Activated CD4-positive, alpha-beta memory T cell treated with anti-CD3 and anti-CD28 coated beads for 36 hours (primary cell): ENCODE results near the gene ARHGEF4. TPM values are rescaled to one million over a fixed set of nuclear protein-coding genes. Genes with fewer than 3 reads are reported as not detected.

Experiments used
- CTCF ChIA-PET: fragments of 350-600 bp; sonication (Branson Sonifier 250); formaldehyde crosslinking; loops from one replicate; lab custom pipeline; 2021; ENCODE audit warnings: antibody characterized with exemption, inconsistent platforms; lab: Charles Lee
- POLR2A ChIA-PET: fragments of 350-600 bp; sonication (Branson Sonifier 250); formaldehyde crosslinking; loops from one replicate; lab custom pipeline; 2021; ENCODE audit warnings: antibody characterized with exemption; lab: Charles Lee
- DNase-seq: peaks from one replicate; pipeline ENCODE4 v3.0.0-alpha.2; 2020
- H3K27ac Mint-ChIP-seq: one replicate; pipeline ENCODE4 v1.8.0; 2021; ENCODE audit warnings: mixed read lengths
- H3K27me3 Mint-ChIP-seq: one replicate; pipeline ENCODE4 v1.8.0; 2021; ENCODE audit warnings: mixed read lengths
- H3K36me3 Mint-ChIP-seq: one replicate; pipeline ENCODE4 v1.8.0; 2021; ENCODE audit warnings: mixed read lengths
- H3K4me1 Mint-ChIP-seq: one replicate; pipeline ENCODE4 v1.8.0; 2021; ENCODE audit warnings: low read depth, mixed read lengths
- H3K4me3 Mint-ChIP-seq: one replicate; pipeline ENCODE4 v1.8.0; 2021; ENCODE audit warnings: mild to moderate bottlenecking, mixed read lengths
- H3K9me3 Mint-ChIP-seq: one replicate; pipeline ENCODE4 v1.8.0; 2021; ENCODE audit warnings: mixed read lengths
- intact Hi-C: fragments of 100-400 bp; cut with micrococcal nuclease; formaldehyde crosslinking; loops from one replicate; pipeline ENCODE4 v1.15.1; 2023
- total RNA-seq, 2 experiments: library from RNA; stranded (reverse); gene quantifications; one replicate each; pipeline ENCODE4 v1.2.3, GENCODE V29; 2021

ARHGEF4 gene
- total RNA-seq, 2 experiments from 2014 or later: 0.52 to 0.58 TPM

GRCh38 chr2:131037398-131038257, 200.9 kb downstream of the ARHGEF4 start:
- H3K36me3 Mint-ChIP-seq: no peaks in the 10 kb centered on the region
- no peak overlapping the region for H3K4me3 Mint-ChIP-seq
- ChIA-PET POLR2A (no interaction called here), CTCF (no interaction called here)
- DNase-seq: no peak
- H3K27me3 Mint-ChIP-seq: peaks cover 12% of the 10 kb centered on the region
- no peaks in the 10 kb centered on the region for H3K9me3 Mint-ChIP-seq
- intact Hi-C loops: no loop called here
- H3K4me1 Mint-ChIP-seq: peaks cover 28% of the 10 kb centered on the region
- H3K27ac Mint-ChIP-seq: no peak overlapping the region

DNA sequence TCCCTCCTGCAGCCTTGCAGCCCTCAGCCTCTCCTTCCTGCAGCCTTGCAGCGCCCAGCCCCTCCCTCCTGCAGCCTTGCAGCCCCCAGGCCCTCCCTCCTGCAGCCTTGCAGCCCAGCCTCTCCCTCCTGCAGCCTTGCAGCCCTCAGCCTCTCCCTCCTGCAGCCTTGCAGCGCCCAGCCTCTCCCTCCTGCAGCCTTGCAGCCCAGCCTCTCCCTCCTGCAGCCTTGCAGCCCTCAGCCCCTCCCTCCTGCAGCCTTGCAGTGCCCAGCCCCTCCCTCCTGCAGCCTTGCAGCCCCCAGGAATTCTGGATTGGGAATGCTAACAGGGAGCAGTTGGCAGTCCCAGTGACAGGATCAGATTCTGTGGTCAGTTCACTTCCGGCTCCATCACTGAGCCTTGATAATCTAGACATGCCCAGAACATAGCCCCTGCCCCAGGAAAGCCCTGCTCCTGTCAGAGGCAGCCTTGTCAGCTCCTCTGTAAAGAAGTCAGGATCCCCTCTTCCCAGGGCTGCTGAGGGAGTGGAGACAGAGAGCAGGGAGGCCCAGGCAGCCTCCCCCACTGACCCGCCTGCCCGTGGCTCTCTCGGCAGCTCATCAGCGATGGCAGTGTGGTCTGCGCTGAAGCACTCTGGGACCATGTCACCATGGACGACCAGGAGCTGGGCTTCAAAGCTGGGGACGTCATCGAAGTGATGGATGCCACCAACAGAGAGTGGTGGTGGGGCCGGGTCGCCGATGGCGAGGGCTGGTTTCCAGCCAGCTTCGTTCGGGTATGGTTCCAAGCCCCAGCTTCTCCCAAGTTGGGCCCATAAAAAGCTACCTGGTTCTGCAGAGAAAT, 201.8 kb downstream of the ARHGEF4 start:
- H3K27ac Mint-ChIP-seq: no peak overlapping the region
- no peaks in the 10 kb centered on the region for H3K9me3 Mint-ChIP-seq
- intact Hi-C loops: no loop called here
- peaks cover 28% of the 10 kb centered on the region for H3K4me1 Mint-ChIP-seq
- H3K4me3 Mint-ChIP-seq: no peak overlapping the region
- no peak for DNase-seq
- ChIA-PET CTCF (no interaction called here), POLR2A (no interaction called here)
- no peaks in the 10 kb centered on the region for H3K36me3 Mint-ChIP-seq
- peaks cover 10% of the 10 kb centered on the region for H3K27me3 Mint-ChIP-seq

- peaks cover 28% of the 10 kb centered on the region for H3K4me1 Mint-ChIP-seq
Observed at GRCh38 chr2:131039101-131039440, 202.4 kb downstream of the ARHGEF4 start.

GRCh38 chr2:131039535-131039907, 202.8 kb downstream of the ARHGEF4 start:
- Mint-ChIP-seq H3K9me3 (no peaks in the 10 kb centered on the region), H3K36me3 (no peaks in the 10 kb centered on the region), H3K4me1 (peaks cover 28% of the 10 kb centered on the region), H3K27ac (no peak overlapping the region), H3K4me3 (no peak overlapping the region), H3K27me3 (no peaks in the 10 kb centered on the region)
- intact Hi-C loops: no loop called here
- ChIA-PET POLR2A (interaction anchor here (0.5 kb wide), 1 partner anchor 1368 kb away, joined by 4 read pairs; no protein-coding TSS in a partner anchor), CTCF (no interaction called here)
- no peak for DNase-seq

More at GRCh38 chr2:131039101-131039440, 202.4 kb downstream of the ARHGEF4 start:
- intact Hi-C loops: no loop called here
- CTCF ChIA-PET: no interaction called here
- no peaks in the 10 kb centered on the region for H3K9me3 Mint-ChIP-seq
- H3K27me3 Mint-ChIP-seq: peaks cover 4% of the 10 kb centered on the region
- no peak overlapping the region for H3K27ac Mint-ChIP-seq
- DNase-seq: no peak
- POLR2A ChIA-PET: interaction anchor here (0.5 kb wide), 1 partner anchor 1367 kb away, joined by 4 read pairs; no protein-coding TSS in a partner anchor
- H3K36me3 Mint-ChIP-seq: no peaks in the 10 kb centered on the region
- H3K4me3 Mint-ChIP-seq: no peak overlapping the region

- no peaks in the 10 kb centered on the region for H3K27me3 Mint-ChIP-seq
- CTCF ChIA-PET: interaction anchor here (0.6 to 1.3 kb wide), 3 partner anchors 13 to 242 kb away, joined by 3 read pairs; no protein-coding TSS in a partner anchor
- peak overlapping the region; percentile 41 for H3K4me3 Mint-ChIP-seq
- POLR2A ChIA-PET: no interaction called here
- DNase-seq: peak; percentile 58
- H3K36me3 Mint-ChIP-seq: no peaks in the 10 kb centered on the region
- intact Hi-C loops: loop anchor here (5.0 kb wide), 1 partner anchor 42 kb away; no protein-coding TSS in a partner anchor
- no peaks in the 10 kb centered on the region for H3K9me3 Mint-ChIP-seq
- H3K27ac Mint-ChIP-seq: no peak overlapping the region
- peaks cover 28% of the 10 kb centered on the region for H3K4me1 Mint-ChIP-seq
Observed at GRCh38 chr2:131039908-131040660, 203.4 kb downstream of the ARHGEF4 start.

DNA sequence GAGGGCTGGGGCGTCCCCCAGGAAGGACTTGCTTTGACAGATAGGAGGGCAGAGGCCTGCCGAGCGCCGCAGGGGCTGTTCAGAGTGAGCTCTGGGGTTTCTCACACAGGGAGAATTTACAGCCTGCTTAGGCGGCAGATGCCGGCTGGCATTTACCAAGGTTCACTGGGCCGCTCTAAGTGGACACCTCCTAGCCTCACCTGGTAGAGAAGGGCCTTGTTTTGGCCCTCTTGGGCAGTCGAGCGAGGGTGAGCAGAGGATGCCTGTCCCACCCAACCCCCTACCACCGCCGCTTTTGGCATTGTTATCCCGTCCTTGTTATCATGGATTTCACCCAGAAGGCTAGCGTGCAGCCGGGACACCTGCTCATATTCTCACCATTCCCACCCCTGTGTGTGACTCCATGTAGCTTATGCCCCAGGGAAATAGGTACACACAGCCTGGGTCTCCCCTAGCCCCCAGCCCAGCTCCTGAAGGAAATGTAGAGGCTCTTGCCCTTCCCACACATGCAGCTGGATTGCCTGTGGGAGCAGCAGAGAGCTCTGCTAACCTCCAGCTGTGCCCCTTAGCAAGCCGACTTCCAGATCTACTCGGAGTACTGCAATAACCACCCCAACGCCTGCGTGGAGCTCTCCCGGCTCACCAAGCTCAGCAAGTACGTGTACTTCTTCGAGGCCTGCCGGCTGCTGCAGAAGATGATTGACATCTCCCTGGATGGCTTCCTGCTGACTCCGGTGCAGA, 204.1 kb downstream of the ARHGEF4 start:
- Mint-ChIP-seq H3K27ac (no peak overlapping the region), H3K36me3 (no peaks in the 10 kb centered on the region), H3K4me1 (peaks cover 28% of the 10 kb centered on the region), H3K27me3 (no peaks in the 10 kb centered on the region), H3K9me3 (no peaks in the 10 kb centered on the region), H3K4me3 (no peak overlapping the region)
- ChIA-PET CTCF (interaction anchor here (0.6 to 1.3 kb wide), 5 partner anchors 12 to 371 kb away, joined by 3 to 4 read pairs (median 3); no protein-coding TSS in a partner anchor), POLR2A (no interaction called here)
- no peak for DNase-seq
- intact Hi-C loops: loop anchor here (5.0 kb wide), 1 partner anchor 41 kb away; no protein-coding TSS in a partner anchor

DNA sequence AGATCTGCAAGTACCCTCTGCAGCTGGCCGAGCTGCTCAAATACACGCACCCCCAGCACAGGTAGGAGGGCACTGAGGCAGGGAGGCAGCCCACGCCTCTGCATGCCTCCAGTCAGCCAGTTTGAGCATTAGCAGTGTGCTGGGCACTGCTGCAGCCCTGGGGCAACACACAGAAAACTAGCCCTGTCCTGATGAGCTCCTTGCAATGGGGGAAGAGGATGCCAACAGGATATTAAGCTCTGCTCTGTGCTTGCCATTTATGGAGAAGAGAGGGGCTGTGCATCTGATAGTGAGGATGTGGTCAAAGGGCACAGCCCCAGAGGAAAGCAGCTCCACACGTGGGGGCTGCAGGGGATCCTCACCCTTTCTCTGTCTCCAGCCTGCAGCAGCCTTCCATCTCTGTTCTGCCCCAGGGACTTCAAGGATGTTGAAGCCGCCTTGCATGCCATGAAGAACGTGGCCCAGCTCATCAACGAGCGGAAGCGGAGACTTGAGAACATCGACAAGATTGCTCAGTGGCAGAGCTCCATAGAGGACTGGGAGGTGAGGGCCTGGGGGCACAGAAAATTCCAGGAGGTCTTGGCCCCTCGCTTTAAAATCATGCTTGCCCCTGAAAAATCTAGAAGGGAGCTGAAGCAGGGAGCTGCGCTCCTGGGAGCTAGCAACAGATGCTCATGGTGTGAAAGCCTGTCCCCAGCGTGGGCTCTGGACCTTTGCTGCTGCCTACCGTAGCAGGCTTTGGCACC, 204.9 kb downstream of the ARHGEF4 start:
- Mint-ChIP-seq H3K4me3 (no peak overlapping the region), H3K36me3 (no peaks in the 10 kb centered on the region), H3K27ac (no peak overlapping the region), H3K4me1 (peaks cover 28% of the 10 kb centered on the region), H3K9me3 (no peaks in the 10 kb centered on the region), H3K27me3 (no peaks in the 10 kb centered on the region)
- DNase-seq: no peak
- POLR2A ChIA-PET: no interaction called here
- intact Hi-C loops: loop anchor here (5.0 kb wide), 1 partner anchor 41 kb away; no protein-coding TSS in a partner anchor
- CTCF ChIA-PET: interaction anchor here (0.9 kb wide), 2 partner anchors 244 to 370 kb away, joined by 3 to 4 read pairs; no protein-coding TSS in a partner anchor

DNA sequence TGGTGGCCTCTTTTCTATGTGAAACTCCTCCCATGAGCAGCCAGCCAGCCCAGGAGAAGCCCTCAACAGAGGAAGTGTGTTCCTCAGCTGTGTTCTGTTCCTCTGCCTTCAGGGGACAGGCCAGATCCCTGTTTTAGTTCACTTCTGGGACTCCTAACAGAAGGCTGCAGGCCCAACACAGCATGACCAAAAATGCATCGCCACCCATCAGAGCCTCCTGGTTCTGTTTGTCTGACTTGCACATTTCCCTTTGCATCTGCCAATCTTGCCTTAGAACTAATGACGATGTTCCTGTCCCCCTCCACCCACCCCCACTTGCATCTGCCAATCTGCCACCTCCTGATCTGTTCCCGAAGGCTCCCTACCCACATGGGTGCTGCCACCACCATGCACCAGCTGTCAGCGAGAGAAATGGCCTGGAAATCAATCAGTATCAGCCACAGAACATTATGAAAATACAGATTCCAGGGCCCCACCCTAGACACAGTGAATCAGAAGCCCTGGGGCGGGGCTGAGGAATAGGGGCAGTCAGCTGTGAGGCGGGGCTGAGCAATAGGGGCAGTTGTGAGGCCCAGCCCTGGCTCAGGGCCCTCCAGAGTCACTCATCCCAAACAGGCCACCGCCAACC, 205.5 kb downstream of the ARHGEF4 start:
- Mint-ChIP-seq H3K4me1 (peaks cover 28% of the 10 kb centered on the region), H3K36me3 (no peaks in the 10 kb centered on the region), H3K9me3 (no peaks in the 10 kb centered on the region), H3K27ac (no peak overlapping the region), H3K4me3 (no peak overlapping the region), H3K27me3 (no peaks in the 10 kb centered on the region)
- ChIA-PET POLR2A (no interaction called here), CTCF (no interaction called here)
- DNase-seq: no peak
- intact Hi-C loops: loop anchor here (5.0 kb wide), 1 partner anchor 40 kb away; no protein-coding TSS in a partner anchor

GRCh38 chr2:131043199-131044074, 206.7 kb downstream of the ARHGEF4 start:
- H3K27ac Mint-ChIP-seq: no peak overlapping the region
- no peaks in the 10 kb centered on the region for H3K36me3 Mint-ChIP-seq
- POLR2A ChIA-PET: no interaction called here
- intact Hi-C loops: loop anchor here (5.0 kb wide), 1 partner anchor 39 kb away; no protein-coding TSS in a partner anchor
- CTCF ChIA-PET: no interaction called here
- H3K27me3 Mint-ChIP-seq: no peaks in the 10 kb centered on the region
- no peaks in the 10 kb centered on the region for H3K9me3 Mint-ChIP-seq
- no peak overlapping the region for H3K4me3 Mint-ChIP-seq
- H3K4me1 Mint-ChIP-seq: peaks cover 28% of the 10 kb centered on the region
- DNase-seq: no peak
